ENCODE results near the gene BTBD7. TPM values are rescaled to one million over a fixed set of nuclear protein-coding genes. Genes with fewer than 3 reads are reported as not detected.

Gene BTBD7
- polyA plus RNA-seq, 1 donor (not counting 4 experiments of a cell fraction or from before 2014, with no cell fraction given): 25.1 TPM

DNA sequence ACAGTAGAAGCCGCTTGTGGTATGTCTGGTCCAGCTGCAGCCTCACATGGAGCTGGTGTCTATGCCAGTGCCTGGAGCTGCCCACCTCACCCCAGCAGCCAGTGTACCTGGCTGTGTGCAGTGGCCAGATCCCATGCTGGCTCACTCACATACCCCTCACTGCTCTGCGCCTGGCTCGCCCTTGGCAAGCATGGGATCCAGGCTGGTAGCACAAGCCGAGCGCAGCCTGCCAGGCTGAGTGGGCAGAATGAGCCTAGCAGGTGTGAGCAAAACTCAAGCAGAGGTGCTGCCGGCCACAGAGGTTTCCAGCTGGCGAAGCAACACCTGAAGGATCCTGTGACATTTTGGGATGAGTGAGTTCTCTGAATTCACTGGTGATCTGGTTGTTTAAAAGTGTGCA, 5.0 kb upstream of the BTBD7 start:
- no peak for FAIRE-seq

DNA sequence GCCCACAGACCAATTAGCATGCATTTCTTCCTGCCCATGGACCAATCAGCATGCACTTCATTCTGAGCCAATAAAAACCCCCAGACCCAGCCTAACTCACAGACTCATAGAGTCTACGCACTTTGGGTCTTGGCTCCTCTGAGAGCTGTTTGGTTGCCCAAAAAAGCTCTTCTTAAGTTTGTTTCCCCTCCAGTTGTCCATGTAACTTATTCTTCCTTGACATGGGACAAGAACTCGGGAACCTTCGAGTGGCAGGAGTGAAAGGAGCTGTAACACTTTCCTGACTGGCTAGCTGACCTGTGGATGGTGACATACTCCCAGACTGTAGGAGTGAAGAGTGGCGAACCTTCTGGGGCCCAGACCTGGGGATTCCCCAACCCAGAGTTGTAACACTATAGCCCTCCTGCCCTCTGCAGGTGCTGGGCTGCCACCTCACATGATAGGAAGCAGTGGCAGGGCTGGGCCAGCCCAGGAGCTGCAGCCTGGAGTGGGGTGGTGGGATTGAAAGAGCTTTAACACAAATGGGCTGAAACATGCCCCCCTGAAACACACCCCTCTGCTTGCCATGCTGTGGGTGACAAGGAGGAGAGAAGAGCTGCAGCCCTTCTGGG, 4.4 kb upstream of the BTBD7 start:
- Histone ChIP-seq H3K27me3 (ENCODE audit: control insufficient read depth, extremely low read depth, insufficient read depth, low read length) (no peaks in the 10 kb centered on the region), H3K4me1 (ENCODE audit: control insufficient read depth, extremely low read depth, insufficient read depth, low read length) (no peaks in the 10 kb centered on the region), H3K9me3 (ENCODE audit: control insufficient read depth, low read depth, low read length) (no peaks in the 10 kb centered on the region), H4K20me1 (ENCODE audit: control insufficient read depth, extremely low read depth, insufficient read depth, low read length) (no peaks in the 10 kb centered on the region), H3K27ac (ENCODE audit: control insufficient read depth, insufficient read depth, low read length) (no peak overlapping the region), H3K4me2 (ENCODE audit: control insufficient read depth, extremely low read depth, insufficient read depth, low read depth, low read length) (no peak overlapping the region), H3K36me3 (ENCODE audit: control insufficient read depth in 2 of 2, extremely low read depth in 1 of 2, insufficient read depth in 2 of 2, low read length in 2 of 2) (no peaks in the 10 kb centered on the region), H3K4me3 (ENCODE audit: control insufficient read depth in 2 of 3, extremely low read depth in 1 of 3, insufficient read depth in 2 of 3, low read depth in 1 of 3, low read length in 3 of 3) (no peak overlapping the region), H3K9ac (ENCODE audit: control insufficient read depth, extremely low read depth, insufficient read depth, low read length) (no peak overlapping the region), H2AFZ (ENCODE audit: control insufficient read depth, low read length) (no peak overlapping the region), H3K9me1 (ENCODE audit: control insufficient read depth, extremely low read depth, insufficient read depth, low read length) (no peaks in the 10 kb centered on the region), H3K79me2 (ENCODE audit: control insufficient read depth, insufficient read depth, low read length) (peaks cover 9% of the 10 kb centered on the region)
- FAIRE-seq: no peak
- dilution Hi-C loops (cut with MboI; ENCODE audit: extremely low pct_ligation_motif_present, low sequenced_read_pairs): no loop called here
- no peak for DNase-seq (ENCODE audit: low read depth, low spot score)
- TF ChIP-seq, protein P1, sequence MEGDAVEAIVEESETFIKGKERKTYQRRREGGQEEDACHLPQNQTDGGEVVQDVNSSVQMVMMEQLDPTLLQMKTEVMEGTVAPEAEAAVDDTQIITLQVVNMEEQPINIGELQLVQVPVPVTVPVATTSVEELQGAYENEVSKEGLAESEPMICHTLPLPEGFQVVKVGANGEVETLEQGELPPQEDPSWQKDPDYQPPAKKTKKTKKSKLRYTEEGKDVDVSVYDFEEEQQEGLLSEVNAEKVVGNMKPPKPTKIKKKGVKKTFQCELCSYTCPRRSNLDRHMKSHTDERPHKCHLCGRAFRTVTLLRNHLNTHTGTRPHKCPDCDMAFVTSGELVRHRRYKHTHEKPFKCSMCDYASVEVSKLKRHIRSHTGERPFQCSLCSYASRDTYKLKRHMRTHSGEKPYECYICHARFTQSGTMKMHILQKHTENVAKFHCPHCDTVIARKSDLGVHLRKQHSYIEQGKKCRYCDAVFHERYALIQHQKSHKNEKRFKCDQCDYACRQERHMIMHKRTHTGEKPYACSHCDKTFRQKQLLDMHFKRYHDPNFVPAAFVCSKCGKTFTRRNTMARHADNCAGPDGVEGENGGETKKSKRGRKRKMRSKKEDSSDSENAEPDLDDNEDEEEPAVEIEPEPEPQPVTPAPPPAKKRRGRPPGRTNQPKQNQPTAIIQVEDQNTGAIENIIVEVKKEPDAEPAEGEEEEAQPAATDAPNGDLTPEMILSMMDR (optimal IDR thresholded peaks at IDR 0.05 in 1 of 3, IDR thresholded peaks at IDR 0.05 in 1 of 3, conservative IDR thresholded peaks at IDR 0.05 in 1 of 3; ENCODE audit: extremely low read depth in 1 of 3, insufficient read depth in 2 of 3, low read length in 3 of 3): peak in 1 of 3 experiments; percentile 19
- no peak for TF ChIP-seq EZH2 (IDR thresholded peaks at IDR 0.05; ENCODE audit: low read length)

More for the DNA sequence above, 5.0 kb upstream of the BTBD7 start:
- dilution Hi-C loops (cut with MboI; ENCODE audit: extremely low pct_ligation_motif_present, low sequenced_read_pairs): no loop called here
- Histone ChIP-seq H3K9me1 (ENCODE audit: control insufficient read depth, extremely low read depth, insufficient read depth, low read length) (no peaks in the 10 kb centered on the region), H4K20me1 (ENCODE audit: control insufficient read depth, extremely low read depth, insufficient read depth, low read length) (no peaks in the 10 kb centered on the region), H2AFZ (ENCODE audit: control insufficient read depth, low read length) (no peak overlapping the region), H3K4me3 (ENCODE audit: control insufficient read depth in 2 of 3, extremely low read depth in 1 of 3, insufficient read depth in 2 of 3, low read depth in 1 of 3, low read length in 3 of 3) (no peak overlapping the region), H3K27ac (ENCODE audit: control insufficient read depth, insufficient read depth, low read length) (no peak overlapping the region), H3K4me2 (ENCODE audit: control insufficient read depth, extremely low read depth, insufficient read depth, low read depth, low read length) (no peak overlapping the region), H3K79me2 (ENCODE audit: control insufficient read depth, insufficient read depth, low read length) (peaks cover 5% of the 10 kb centered on the region), H3K9me3 (ENCODE audit: control insufficient read depth, low read depth, low read length) (no peaks in the 10 kb centered on the region), H3K36me3 (ENCODE audit: control insufficient read depth in 2 of 2, extremely low read depth in 1 of 2, insufficient read depth in 2 of 2, low read length in 2 of 2) (no peaks in the 10 kb centered on the region), H3K9ac (ENCODE audit: control insufficient read depth, extremely low read depth, insufficient read depth, low read length) (no peak overlapping the region), H3K27me3 (ENCODE audit: control insufficient read depth, extremely low read depth, insufficient read depth, low read length) (no peaks in the 10 kb centered on the region), H3K4me1 (ENCODE audit: control insufficient read depth, extremely low read depth, insufficient read depth, low read length) (no peaks in the 10 kb centered on the region)
- no peak for DNase-seq (ENCODE audit: low read depth, low spot score)
- no peak for TF ChIP-seq EZH2 (IDR thresholded peaks at IDR 0.05; ENCODE audit: low read length)
- TF ChIP-seq, protein P1 (optimal IDR thresholded peaks at IDR 0.05 in 1 of 3, IDR thresholded peaks at IDR 0.05 in 1 of 3, conservative IDR thresholded peaks at IDR 0.05 in 1 of 3; ENCODE audit: extremely low read depth in 1 of 3, insufficient read depth in 2 of 3, low read length in 3 of 3): no peak
